ENCODE data around the gene GRIK4.

The GRIK4 gene

DNA sequence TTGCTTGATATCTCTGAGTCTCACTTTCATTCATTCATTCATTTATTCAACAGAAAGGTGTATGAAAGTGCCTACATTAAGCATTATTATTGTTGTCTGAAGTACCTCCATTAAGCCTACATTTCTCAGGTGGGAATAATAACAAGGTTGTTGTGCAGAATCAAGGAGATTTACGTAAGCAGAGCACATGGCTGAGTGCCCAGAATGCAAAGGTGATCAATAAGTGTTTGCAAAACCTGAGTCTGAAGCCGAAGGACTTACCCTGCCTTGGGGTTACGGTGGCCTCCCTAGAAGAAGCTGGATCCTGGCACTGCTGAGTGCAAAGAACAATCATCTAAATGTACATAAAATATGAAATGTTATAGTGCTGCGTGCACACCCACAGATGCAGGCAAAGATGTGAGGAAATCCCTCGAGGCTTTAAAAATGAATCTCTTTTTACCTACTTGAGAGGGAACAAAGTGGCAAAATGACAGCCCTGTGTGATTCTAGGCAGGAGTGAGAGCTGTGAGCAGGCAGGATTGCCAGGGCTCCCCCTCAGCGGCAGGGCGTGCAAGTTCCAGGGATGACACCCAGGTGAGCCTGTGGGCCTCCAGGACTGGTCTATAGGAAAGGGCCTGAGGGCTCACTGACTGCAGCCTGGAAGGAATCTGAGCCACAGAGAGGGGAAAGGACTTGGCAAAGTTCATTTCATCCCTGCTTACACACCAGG lies 379.2 kb downstream of the GRIK4 start:
- no peak for TF ChIP-seq EZH2phosphoT487 (IDR thresholded peaks at IDR 0.05; ENCODE audit: borderline replicate concordance, low read length)
- TF ChIP-seq, protein P1, sequence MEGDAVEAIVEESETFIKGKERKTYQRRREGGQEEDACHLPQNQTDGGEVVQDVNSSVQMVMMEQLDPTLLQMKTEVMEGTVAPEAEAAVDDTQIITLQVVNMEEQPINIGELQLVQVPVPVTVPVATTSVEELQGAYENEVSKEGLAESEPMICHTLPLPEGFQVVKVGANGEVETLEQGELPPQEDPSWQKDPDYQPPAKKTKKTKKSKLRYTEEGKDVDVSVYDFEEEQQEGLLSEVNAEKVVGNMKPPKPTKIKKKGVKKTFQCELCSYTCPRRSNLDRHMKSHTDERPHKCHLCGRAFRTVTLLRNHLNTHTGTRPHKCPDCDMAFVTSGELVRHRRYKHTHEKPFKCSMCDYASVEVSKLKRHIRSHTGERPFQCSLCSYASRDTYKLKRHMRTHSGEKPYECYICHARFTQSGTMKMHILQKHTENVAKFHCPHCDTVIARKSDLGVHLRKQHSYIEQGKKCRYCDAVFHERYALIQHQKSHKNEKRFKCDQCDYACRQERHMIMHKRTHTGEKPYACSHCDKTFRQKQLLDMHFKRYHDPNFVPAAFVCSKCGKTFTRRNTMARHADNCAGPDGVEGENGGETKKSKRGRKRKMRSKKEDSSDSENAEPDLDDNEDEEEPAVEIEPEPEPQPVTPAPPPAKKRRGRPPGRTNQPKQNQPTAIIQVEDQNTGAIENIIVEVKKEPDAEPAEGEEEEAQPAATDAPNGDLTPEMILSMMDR (IDR thresholded peaks at IDR 0.05; ENCODE audit: low read depth, low read length, poor library complexity, severe bottlenecking), result no peak
- Histone ChIP-seq H3K4me3 (ENCODE audit: low read length) (no peak overlapping the region), H3K27me3 (ENCODE audit: control insufficient read depth, low read length) (peaks cover 11% of the 10 kb centered on the region), H3K4me2 (ENCODE audit: low read length) (no peak overlapping the region), H3K4me1 (ENCODE audit: control insufficient read depth, low read length) (no peaks in the 10 kb centered on the region), H3K9me2 (replicated peaks; ENCODE audit: control insufficient read depth, low read length) (no peaks in the 10 kb centered on the region), H3K36me3 (ENCODE audit: control insufficient read depth, low read length) (no peaks in the 10 kb centered on the region), H3F3A (ENCODE audit: control insufficient read depth, insufficient read depth) (no peaks in the 10 kb centered on the region), H3K27ac (ENCODE audit: low read depth, low read length) (no peak overlapping the region), H4K20me1 (ENCODE audit: control insufficient read depth, insufficient read depth, low read depth, low read length) (no peaks in the 10 kb centered on the region), H3K9me3 (ENCODE audit: control insufficient read depth, insufficient read depth, low read length) (no peaks in the 10 kb centered on the region), H3K79me2 (ENCODE audit: control insufficient read depth, low read length) (no peaks in the 10 kb centered on the region)

DNA sequence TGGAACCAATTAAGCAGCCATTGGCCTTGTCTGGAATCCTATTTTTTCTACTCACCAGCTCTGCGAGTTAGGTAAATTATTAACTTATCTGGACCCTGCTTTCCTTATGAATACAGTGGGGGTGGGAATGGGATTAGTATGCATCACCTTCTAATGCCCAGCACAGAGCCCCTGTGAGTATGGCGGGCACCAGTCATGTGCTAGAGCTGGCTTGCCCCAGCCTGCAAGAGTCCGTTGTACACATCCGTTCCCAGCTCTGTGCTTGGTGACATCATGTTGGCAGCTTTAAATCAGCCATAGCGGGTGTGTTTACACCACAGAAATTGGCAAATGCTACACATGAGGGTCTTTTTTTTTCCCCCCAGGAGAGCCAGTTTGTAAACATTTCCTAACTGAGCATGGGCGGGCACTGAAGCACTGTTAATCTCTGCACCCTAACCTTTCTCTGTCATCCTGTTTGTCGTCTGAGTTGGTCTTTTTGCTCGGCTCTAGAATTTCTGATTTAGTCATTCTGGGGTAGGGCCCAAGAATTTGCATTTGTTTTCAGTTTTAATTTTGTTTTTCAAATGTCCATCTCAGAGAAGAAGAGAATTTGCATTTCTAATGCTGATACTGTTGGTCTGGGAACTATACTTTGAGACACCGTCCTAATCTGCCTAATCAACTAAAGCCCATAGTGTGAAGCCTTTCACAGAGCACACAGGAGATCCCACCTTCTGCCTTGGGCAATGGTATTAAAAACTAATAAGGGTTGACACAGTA lies 382.1 kb downstream of the GRIK4 start:
- H3K9me3 ChIP-seq (ENCODE audit: control insufficient read depth, insufficient read depth, low read length), result no peaks in the 10 kb centered on the region
- no peak overlapping the region for H3K4me2 ChIP-seq (ENCODE audit: low read length)
- peaks cover 3% of the 10 kb centered on the region; the same call in 1 of the 2 replicates for H3K27me3 ChIP-seq (ENCODE audit: control insufficient read depth, low read length)
- no peak overlapping the region for H3K4me3 ChIP-seq (ENCODE audit: low read length)
- no peaks in the 10 kb centered on the region for H3F3A ChIP-seq (ENCODE audit: control insufficient read depth, insufficient read depth)
- no peaks in the 10 kb centered on the region for H3K79me2 ChIP-seq (ENCODE audit: control insufficient read depth, low read length)
- H3K36me3 ChIP-seq (ENCODE audit: control insufficient read depth, low read length), result no peaks in the 10 kb centered on the region
- no peak overlapping the region for H3K27ac ChIP-seq (ENCODE audit: low read depth, low read length)
- H4K20me1 ChIP-seq (ENCODE audit: control insufficient read depth, insufficient read depth, low read depth, low read length), result no peaks in the 10 kb centered on the region
- no peaks in the 10 kb centered on the region for H3K9me2 ChIP-seq (replicated peaks; ENCODE audit: control insufficient read depth, low read length)
- no peak for TF ChIP-seq EZH2phosphoT487 (IDR thresholded peaks at IDR 0.05; ENCODE audit: borderline replicate concordance, low read length)
- TF ChIP-seq, protein P1 (IDR thresholded peaks at IDR 0.05; ENCODE audit: low read depth, low read length, poor library complexity, severe bottlenecking), result no peak
- H3K4me1 ChIP-seq (ENCODE audit: control insufficient read depth, low read length), result no peaks in the 10 kb centered on the region

DNA sequence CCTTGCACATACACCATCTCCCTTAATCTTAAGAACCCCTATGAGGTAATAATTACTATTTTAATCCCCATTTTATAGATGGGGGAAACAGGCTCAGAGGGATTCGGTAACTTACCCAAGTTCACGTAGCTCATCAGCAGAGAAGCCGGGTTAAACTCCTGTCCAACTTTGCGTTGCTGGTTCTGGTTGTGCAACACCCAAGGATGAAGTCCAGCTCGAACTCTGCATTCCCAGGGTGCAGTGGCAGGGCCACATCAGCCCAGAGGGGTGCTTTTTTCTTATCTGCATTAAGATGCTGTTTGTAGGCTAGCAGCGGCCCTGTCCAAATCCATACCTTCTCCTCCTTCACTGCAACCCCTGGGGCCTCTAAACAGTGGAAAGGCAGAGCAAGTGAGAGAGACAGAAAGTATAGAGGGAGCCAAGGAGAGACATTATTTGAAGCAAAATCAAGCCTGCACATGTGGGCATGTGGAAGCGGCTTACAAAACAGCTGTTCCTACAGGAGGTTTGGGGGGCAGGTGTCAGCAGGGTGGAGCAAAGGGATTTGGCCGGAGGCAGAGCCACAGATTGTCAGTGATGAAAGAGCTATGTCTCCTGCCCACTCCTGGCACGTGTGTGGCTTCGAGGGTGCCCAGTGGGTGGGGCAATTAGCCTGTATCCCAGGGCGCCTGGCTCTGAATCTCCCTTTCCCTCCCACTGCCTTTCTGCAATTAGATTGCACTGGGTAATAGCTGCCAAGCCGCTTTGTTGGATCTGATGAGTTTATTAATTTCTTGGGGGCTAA lies 382.8 kb downstream of the GRIK4 start:
- Histone ChIP-seq H3K27me3 (ENCODE audit: control insufficient read depth, low read length) (no peaks in the 10 kb centered on the region), H3K79me2 (ENCODE audit: control insufficient read depth, low read length) (no peaks in the 10 kb centered on the region), H3F3A (ENCODE audit: control insufficient read depth, insufficient read depth) (no peaks in the 10 kb centered on the region), H3K9me2 (replicated peaks; ENCODE audit: control insufficient read depth, low read length) (no peaks in the 10 kb centered on the region), H3K27ac (ENCODE audit: low read depth, low read length) (no peak overlapping the region), H4K20me1 (ENCODE audit: control insufficient read depth, insufficient read depth, low read depth, low read length) (no peaks in the 10 kb centered on the region), H3K36me3 (ENCODE audit: control insufficient read depth, low read length) (no peaks in the 10 kb centered on the region), H3K4me2 (ENCODE audit: low read length) (no peak overlapping the region), H3K4me1 (ENCODE audit: control insufficient read depth, low read length) (no peaks in the 10 kb centered on the region), H3K4me3 (ENCODE audit: low read length) (no peak overlapping the region), H3K9me3 (ENCODE audit: control insufficient read depth, insufficient read depth, low read length) (no peaks in the 10 kb centered on the region)
- TF ChIP-seq, protein P1 (IDR thresholded peaks at IDR 0.05; ENCODE audit: low read depth, low read length, poor library complexity, severe bottlenecking), result no peak
- no peak for TF ChIP-seq EZH2phosphoT487 (IDR thresholded peaks at IDR 0.05; ENCODE audit: borderline replicate concordance, low read length)

Data from DOHH2 (cell line).